HG02678 (cell line): ENCODE results near the gene MRO.
"Not testable (repeated sequence)": the region's sequence is repeated elsewhere in the genome, so short reads cannot be mapped to it uniquely, and the experiment has no call there.

Experiments
- ATAC-seq: cut with Tn5 transposase; IDR thresholded peaks from one replicate; pipeline ENCODE4 v1.9.1; 2021; ENCODE audit warnings: mild to moderate bottlenecking, moderate library complexity; ENCODE audit not compliant: unreplicated experiment

MRO gene

DNA sequence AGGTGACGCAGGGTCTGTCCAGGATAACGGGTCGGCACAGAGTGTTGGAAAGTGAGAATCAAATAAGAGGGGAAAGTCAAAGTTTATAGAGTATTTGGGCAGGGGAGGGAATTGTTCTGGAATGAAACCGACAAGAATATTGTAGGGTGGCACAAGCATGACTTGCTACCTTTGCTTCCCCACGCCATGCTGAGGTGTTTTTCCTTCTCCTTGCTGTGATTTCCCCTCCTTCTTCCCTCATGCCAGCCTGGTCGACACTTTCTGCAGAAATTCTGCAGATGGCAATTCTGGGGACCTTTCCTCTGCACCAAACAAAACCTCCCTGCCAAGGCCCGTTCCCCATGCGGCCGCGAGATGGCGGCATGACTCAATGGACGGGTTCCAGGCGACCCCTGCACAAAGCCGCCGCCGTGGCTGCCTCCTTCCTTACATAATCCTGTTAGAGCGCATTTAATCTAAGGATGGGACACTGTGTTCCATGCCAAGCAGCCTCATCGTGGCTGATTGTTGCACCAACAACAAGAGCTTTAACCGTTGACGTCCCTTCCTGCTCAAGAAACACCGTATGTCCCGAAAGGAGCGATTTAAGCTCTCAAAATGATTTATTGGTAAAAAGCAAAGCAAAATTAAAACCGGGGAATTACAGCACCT is at the start of gene MRO:
TSS of gene MRO (minus strand) at position 289 of the 651 bp plus-strand sequence. CDS start 10,616 bp downstream, outside the sequence.
- peak; percentile 95 for ATAC-seq

- ATAC-seq, result no peak
Measured at GRCh38 chr18:50869150-50869549, 49.3 kb upstream of the MRO start.

- no peak for ATAC-seq
Measured at GRCh38 chr18:50866765-50867164, 46.9 kb upstream of the MRO start.

DNA sequence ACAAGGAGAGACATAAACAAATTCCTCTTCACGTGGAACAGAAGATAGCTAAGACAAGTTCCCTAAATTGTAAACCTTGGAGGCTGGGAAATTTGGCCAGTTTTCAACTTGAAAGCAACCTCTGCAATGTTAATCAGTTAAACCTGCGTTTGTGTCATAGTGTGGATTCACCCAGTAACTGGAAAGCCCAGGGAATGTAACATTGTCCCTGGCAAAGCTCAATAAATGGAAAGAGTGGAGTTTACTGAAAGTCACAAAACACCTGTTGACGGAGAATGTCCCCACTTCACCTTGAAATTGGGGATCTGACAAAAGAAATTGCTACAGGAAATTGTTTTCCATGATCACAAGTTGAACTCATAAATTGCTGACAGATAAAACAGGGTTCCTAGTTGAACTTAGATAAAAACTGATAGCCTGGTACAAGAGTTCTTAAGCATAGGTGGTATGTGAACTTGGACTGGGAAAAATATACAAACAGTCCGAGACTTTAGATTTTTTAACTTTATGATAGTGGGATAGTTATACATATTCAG is 44.1 kb upstream of the MRO start:
- no peak for ATAC-seq

GRCh38 chr18:50862401-50862800 is 42.6 kb upstream of the MRO start:
- ATAC-seq, result no peak

- ATAC-seq, result no peak
Measured at GRCh38 chr18:50861617-50862016, 41.8 kb upstream of the MRO start.

- ATAC-seq, result no peak
Measured at GRCh38 chr18:50859793-50860555, 40.2 kb upstream of the MRO start.

DNA sequence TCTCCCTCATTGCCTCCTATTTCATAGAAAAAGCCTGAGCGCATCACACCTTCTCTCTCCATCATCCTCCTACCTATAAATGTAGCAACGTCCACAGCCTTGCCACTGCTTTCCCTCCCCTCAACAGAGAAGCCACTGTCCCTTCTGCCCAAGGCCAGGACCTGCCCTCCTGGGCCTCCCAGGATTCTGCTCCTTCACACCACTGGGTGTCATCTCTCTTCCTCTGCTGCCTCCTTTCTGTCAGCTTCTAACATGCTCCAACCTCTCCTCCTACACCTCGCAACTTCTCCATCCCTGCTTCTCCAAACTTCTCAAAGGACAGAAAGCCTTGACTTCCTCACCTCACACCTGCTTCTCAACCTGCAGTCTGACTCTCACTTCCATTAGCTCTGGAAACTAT is 37.9 kb upstream of the MRO start:
- ATAC-seq, result no peak

DNA sequence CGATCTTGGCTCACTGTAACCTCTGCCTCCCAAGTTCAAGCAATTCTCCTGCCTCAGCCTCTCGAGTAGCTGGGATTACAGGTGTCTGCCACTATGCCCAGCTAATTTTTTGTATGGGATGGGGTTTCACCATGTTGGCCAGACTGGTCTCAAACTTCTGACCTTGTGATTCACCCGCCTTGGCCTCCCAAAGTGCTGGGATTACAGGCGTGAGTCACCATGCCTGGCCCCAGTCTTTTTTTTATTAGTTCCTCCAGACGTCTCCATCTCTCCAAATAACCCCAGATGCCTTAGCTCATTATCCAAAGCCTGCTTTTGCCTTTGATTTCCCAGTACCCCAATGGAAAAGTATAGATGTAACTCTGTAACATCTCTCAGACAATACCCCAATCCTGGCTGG is 37.4 kb upstream of the MRO start:
- ATAC-seq, result not testable (repeated sequence)

DNA sequence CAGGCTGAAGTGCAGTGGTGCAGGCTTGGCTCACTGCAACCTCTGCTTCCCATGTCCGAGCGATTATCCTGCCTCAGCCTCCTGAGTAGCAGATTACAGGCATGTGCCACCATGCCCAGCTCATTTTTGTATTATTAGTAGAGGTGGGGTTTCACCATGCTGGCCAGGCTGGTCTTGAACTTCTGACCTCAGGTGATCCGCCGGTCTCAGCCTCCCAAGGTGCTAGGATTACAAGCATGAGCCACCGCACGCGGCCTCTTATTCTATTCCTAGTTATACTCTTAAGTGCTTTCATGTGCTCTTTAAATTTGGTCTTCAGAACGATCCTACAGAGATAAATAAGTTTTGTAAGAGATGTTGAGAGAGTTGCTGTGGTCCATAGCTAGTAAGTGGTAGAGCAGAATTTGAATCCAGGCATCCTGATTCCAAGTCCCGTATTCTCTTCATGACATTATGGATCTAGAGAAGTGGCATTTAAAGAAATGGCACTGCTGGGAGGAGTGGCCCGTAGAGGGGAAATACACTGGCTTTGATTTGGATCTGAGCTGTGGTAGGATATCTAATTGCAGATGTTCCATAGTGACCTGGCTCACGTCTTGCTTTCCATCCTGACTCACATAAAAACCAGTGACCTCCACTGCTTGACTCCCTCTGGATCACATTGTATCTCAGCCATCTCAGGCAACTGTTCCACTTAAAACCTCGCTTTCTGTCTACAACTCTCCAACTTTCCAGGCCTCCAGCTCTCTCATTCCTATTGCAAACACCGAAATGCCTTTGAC is 36.4 kb upstream of the MRO start:
- no peak for ATAC-seq

- no peak for ATAC-seq
Measured at GRCh38 chr18:50853863-50854271, 34.1 kb upstream of the MRO start.

GRCh38 chr18:50850307-50851065 is 30.7 kb upstream of the MRO start:
- no peak for ATAC-seq

- ATAC-seq, result no peak
Measured at GRCh38 chr18:50849419-50849821, 29.6 kb upstream of the MRO start.

DNA sequence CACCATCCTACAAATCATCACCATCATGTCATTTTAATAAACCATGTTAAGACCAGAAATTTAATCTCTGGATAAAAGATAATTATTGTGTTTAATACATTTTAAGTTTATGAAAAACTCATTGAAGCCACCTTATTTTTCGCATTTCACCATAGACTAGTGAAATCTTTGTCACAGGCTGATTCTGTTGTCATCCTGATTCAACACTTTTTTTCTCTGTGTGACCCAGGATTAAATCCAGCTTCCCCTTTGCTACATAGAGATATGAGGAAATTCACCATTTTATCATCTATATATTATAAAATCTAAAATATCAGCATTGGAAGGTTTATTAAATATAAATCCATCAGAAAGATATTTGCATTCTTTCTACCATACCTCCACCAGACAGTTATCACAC is 29.2 kb upstream of the MRO start:
- no peak for ATAC-seq

- ATAC-seq, result no peak
Measured at GRCh38 chr18:50848061-50848551, 28.3 kb upstream of the MRO start.

- no peak for ATAC-seq
Measured at GRCh38 chr18:50847192-50847591, 27.4 kb upstream of the MRO start.

DNA sequence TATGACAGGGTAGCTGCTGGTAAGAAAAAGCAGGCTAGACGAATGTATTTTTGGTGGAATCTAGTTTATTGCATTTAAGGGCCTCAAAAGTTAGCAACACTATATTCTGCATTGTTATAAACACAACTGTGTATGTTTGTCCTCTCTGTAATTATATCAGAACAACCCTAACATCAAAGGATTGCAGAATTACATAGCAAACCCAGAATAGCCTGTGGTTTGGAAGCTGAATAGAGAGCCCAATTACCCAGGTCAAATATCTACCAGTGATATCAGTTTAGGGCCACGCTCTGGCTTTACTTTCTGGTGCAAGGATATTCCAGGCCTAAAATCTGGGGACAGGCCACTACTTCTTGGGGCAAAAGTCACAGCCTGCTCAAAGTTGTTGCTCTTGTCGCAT is 25.1 kb upstream of the MRO start:
- ATAC-seq, result no peak

- no peak for ATAC-seq
Measured at GRCh38 chr18:50844554-50844953, 24.7 kb upstream of the MRO start.

GRCh38 chr18:50842846-50843245 is 23.0 kb upstream of the MRO start:
- no peak for ATAC-seq

DNA sequence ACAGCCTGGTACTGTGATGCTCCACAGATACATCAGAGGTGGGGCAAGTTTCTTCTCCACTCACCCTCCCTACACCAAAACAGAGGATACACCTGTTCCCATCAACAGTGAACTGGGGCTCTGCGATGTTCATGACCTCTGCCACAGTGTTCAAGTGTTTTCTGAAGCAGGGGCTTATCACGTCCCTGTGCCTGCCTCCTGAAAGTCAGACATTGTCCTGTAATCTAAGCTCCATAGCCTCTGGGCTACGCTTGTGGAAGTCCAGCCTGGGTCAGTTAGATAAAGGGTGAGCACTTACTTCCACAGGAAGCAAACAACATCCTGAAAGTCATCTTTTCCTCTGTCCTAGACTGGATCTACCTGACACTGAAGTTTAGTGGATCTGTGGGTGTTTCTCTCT is 20.2 kb upstream of the MRO start:
- no peak for ATAC-seq

DNA sequence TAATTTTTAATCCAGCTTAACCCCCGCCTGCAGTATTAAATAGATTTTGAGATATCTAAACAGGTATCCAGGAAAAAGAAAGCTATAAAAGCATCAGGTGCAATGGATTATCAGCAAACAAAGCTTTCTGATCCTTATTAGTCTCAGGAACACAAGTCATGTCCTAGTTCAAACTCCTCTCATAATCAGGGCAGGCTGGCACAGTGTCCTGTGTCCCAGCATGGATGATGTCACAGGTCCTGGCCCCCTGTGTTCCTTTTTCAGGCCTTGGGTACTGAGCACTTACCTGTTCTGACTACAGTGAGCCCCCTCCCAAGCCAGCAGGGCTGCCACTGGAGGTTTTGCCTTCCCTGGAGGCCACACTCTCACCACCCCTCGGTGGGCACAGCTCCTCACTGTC is 19.5 kb upstream of the MRO start:
- ATAC-seq, result no peak
